Measurements from ENCODE around the gene NDUFA1.
"Not testable (repeated sequence)": the region's sequence is repeated elsewhere in the genome, so short reads cannot be mapped to it uniquely, and the experiment has no call there.

NDUFA1 gene

DNA sequence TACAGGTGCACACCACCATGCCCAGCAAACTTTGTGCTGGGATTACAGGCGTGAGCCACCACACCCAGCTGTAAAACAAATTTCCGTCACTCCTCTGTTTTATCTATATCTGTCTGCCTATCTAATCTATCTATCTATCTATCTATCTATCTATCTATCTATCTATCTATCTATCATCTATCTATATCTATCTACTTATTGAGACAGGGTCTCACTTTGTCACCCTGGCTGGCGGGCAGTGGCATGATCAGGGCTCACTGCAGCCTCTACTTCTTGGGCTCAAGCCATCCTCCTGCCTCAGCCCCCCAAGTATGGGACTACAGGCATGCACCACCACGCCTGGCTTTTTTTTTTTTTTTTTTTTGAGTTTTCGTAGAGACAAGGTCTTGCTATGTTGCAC, 44.7 kb downstream of the NDUFA1 start:
- DNase-seq = no peak

GRCh38 chrX:119917877-119918276, 46.2 kb downstream of the NDUFA1 start:
- DNase-seq = no peak

DNA sequence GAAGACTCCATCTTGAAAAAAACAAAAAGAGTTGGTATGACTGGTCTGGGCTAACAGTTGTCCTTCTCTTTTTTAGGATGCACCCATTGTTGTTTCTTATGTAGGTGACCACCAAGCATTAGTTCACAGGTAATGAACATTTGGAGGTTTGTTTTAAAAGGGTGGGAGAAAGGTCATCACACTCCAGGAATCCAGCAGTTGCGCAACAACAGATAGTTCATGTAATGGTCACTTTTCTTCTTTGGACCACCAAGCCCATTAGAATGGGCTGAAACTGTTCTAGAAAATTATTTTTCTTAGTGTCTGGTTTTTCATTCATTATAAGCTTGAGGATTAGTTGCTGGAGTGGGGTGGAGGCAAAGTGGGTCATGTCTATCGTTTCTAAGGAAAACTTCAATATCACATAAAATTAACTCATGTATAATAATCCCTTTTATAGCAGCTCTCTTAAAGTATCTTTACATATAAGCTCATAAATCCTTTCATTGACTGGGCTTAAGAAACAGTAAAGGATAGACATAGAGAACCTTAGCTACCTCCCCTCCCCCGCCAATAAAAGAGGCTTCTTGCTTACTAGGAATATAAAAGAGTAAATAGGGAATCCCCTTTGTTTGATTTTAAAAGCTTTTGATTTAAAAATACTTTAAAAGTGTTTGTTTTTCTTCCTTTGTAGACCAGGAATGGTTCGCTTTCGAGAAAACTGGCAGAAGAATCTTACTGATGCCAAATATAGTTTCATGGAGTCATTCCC, 48.4 kb downstream of the NDUFA1 start:
- DNase-seq = no peak

DNA sequence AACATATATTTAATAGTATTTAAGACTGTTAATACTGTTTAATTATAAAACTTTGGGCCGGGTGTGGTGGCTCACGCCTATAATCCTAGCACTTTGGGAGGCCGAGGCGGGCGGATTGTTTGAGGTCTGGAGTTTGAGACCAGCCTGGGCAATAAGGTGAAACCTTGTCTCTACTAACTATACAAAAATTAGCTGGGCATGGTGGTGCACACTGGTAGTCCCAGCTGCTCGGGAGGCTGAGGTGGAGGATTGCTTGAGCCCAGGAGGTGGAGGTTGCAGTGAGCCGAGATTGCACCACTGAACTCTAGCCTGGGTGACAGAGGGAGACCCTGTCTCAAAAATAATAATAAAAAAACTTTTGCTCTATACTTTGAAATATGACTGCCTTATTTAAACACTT, 50.8 kb downstream of the NDUFA1 start:
- DNase-seq = not testable (repeated sequence)

Measured in CD4-positive, alpha-beta T cell treated with Interleukin-4 for 1 hour (primary cell).